Activated CD4-positive, alpha-beta T cell treated with anti-CD3 and anti-CD28 coated beads for 36 hours (primary cell): ENCODE measurements around the gene EXT2. TPM values are rescaled to one million over a fixed set of nuclear protein-coding genes. Genes with fewer than 3 reads are reported as not detected.

Experiments used
- ATAC-seq: fragments of 200-7000 bp; cut with Tn5 transposase; one replicate; pipeline ENCODE4 v1.10.0; 2021; ENCODE audit warnings: mild to moderate bottlenecking, moderate library complexity
- CTCF ChIA-PET: fragments of 350-600 bp; sonication (Branson Sonifier 250); formaldehyde crosslinking; loops from one replicate; lab custom pipeline; 2021; ENCODE audit warnings: antibody characterized with exemption; lab: Charles Lee
- POLR2A ChIA-PET: fragments of 350-600 bp; sonication (Branson Sonifier 250); formaldehyde crosslinking; loops from one replicate; lab custom pipeline; 2021; ENCODE audit warnings: antibody characterized with exemption, inconsistent platforms; lab: Charles Lee
- DNase-seq: peaks from one replicate; pipeline ENCODE4 v3.0.0-alpha.2; 2020
- H3K27ac Mint-ChIP-seq: one replicate; pipeline ENCODE4 v1.8.0; 2021; ENCODE audit warnings: mixed read lengths
- H3K27me3 Mint-ChIP-seq: one replicate; pipeline ENCODE4 v1.8.0; 2021; ENCODE audit warnings: mixed read lengths
- H3K36me3 Mint-ChIP-seq: one replicate; pipeline ENCODE4 v1.8.0; 2021; ENCODE audit warnings: low read depth, mixed read lengths
- H3K4me1 Mint-ChIP-seq: one replicate; pipeline ENCODE4 v1.8.0; 2021; ENCODE audit warnings: mixed read lengths
- H3K4me3 Mint-ChIP-seq: one replicate; pipeline ENCODE4 v1.8.0; 2021; ENCODE audit warnings: mild to moderate bottlenecking, moderate library complexity, mixed read lengths
- H3K9me3 Mint-ChIP-seq: one replicate; pipeline ENCODE4 v1.8.0; 2021; ENCODE audit warnings: low read depth, mixed read lengths
- intact Hi-C, 2 experiments: fragments of 100-400 bp; cut with DNase I in 1 of 2; cut with micrococcal nuclease in 1 of 2; formaldehyde crosslinking; loops; one replicate each; pipeline versions ENCODE4 v1.14.2 to v1.15.1; 2022 to 2024; cut with DNase I, micrococcal nuclease
- total RNA-seq, 2 experiments: library from RNA; stranded (reverse); gene quantifications; one replicate each; pipeline ENCODE4 v1.2.3, GENCODE V29; 2021

The EXT2 gene
- total RNA-seq, 2 experiments from 2014 or later: 18.4 to 20.6 TPM

DNA sequence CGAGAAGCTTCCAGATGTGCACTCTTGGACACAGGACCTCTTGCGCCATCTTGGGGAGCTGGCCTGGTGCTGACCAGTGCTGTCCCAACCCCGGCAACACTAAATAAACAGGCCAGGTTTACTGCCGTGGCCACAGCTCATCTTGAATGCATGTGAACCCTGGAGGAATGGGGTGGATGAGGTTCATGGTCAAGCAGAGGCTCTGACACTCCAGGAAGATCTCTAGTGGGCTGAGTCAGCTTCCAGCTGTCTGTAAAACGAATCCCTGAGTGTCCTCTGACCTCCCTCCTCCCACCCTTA lies 162.7 kb downstream of the EXT2 start:
- Mint-ChIP-seq H3K36me3 (peaks cover 1% of the 10 kb centered on the region), H3K27me3 (no peaks in the 10 kb centered on the region), H3K4me1 (peaks cover 4% of the 10 kb centered on the region), H3K4me3 (no peak overlapping the region), H3K27ac (no peak overlapping the region), H3K9me3 (peaks cover 1% of the 10 kb centered on the region)
- ChIA-PET CTCF (interaction anchor here (1.0 kb wide), 1 partner anchor 9 kb away, joined by 5 read pairs; no protein-coding TSS in a partner anchor), POLR2A (interaction anchor here (0.7 kb wide), 1 partner anchor 9 kb away, joined by 3 read pairs; no protein-coding TSS in a partner anchor)
- ATAC-seq (no peak), DNase-seq (no peak)
- intact Hi-C loops: no loop called here

DNA sequence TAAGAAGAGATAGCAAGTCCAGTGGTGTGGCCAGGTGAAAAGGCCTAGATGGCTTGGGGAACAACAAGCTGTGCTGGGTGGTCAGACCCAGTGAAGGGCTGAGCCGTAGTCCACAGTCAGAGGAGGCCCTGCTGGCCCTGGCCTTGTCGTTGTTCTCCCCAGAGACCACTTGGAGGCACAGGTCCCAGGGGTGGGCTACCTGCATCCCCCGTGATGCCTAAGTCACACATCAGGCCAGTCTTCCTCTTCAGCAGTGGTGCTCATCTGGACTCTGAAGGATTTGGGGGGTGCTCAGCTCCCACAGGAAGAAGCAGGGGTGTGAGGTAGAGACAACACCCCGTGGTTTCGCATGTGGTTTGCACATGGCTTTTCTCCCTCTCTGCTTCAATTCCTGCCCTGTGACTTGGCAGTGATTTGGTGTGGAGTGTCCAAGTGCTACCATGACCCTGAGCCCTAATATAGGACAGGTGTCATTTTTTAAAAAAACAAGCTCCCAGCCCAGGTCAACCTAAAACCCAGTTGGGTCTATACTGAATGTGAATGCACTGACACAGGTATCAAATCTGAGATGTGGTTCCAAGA lies 163.5 kb downstream of the EXT2 start:
- CTCF ChIA-PET: interaction anchor here (1.0 kb wide), 1 partner anchor 27 kb away, joined by 3 read pairs; no protein-coding TSS in a partner anchor
- POLR2A ChIA-PET: interaction anchor here (0.7 kb wide), 1 partner anchor 8 kb away, joined by 3 read pairs; no protein-coding TSS in a partner anchor
- intact Hi-C loops: no loop called here
- ATAC-seq (no peak), DNase-seq (no peak)
- Mint-ChIP-seq H3K4me3 (no peak overlapping the region), H3K4me1 (peaks cover 4% of the 10 kb centered on the region), H3K36me3 (no peaks in the 10 kb centered on the region), H3K27ac (no peak overlapping the region), H3K27me3 (no peaks in the 10 kb centered on the region), H3K9me3 (no peaks in the 10 kb centered on the region)

DNA sequence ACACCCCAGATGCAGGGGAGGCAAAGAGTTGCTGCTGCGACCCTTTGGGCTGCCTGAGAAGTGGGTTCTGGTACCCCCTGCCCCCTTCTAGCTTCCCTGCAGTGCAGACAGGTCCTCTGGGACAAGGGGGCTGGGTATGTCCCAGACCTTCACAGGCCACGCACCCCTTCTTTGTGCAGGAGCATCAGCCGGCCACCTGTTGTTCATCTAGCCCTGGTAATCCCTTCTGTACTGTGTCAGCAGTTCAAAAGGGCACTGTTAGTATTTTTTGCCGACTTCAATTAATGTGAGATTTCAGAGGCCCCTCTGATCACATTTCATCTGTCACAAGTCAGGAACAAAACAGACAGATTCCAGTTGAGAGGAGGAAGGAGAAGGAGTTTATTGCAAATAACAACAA lies 164.6 kb downstream of the EXT2 start:
- ChIA-PET POLR2A (no interaction called here), CTCF (no interaction called here)
- H3K4me1 Mint-ChIP-seq: peaks cover 4% of the 10 kb centered on the region
- no peak for DNase-seq
- intact Hi-C loops: no loop called here
- H3K27me3 Mint-ChIP-seq: no peaks in the 10 kb centered on the region
- H3K4me3 Mint-ChIP-seq: no peak overlapping the region
- H3K36me3 Mint-ChIP-seq: no peaks in the 10 kb centered on the region
- no peak overlapping the region for H3K27ac Mint-ChIP-seq
- H3K9me3 Mint-ChIP-seq: no peaks in the 10 kb centered on the region
- ATAC-seq: no peak

DNA sequence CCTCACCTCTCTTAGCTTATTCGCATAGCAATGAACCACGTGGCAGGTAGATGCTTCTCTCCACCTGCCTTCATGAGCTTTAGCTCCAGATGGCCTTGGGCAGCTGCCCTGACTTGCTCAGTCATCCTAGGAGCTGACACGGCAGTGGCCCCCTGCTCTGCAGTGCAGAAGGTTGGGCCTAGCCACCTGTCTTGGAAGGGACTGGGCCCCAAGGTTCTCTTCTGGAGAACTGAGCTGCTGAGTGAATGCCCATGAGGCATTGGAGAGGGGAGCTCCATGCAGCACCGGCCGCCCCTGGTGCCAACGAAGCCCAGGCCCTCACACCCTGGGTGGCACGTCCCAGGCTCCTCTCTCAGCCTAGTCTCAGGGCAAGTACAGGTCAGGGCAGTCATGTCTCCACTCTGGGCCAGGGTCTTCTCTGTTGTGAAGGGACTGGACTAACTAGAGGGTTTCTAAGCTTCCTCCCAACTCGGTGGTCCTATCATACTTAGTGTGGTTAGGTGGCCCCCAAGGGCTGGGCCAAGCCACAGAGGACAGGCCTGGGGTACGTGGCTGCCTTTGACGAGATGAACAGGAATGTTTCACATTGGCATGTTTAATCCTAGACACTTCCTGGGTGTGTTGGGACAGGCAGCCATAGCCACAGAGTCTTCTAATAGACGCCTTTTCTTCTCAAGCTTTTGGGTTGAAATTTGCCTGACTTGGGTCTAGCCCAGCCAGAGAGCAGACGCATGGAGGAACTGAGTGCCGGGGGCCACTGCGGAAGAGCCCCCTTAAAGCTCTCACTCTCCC lies 166.5 kb downstream of the EXT2 start:
- Mint-ChIP-seq H3K9me3 (no peaks in the 10 kb centered on the region), H3K36me3 (no peaks in the 10 kb centered on the region), H3K4me3 (no peak overlapping the region), H3K4me1 (peaks cover 4% of the 10 kb centered on the region), H3K27ac (no peak overlapping the region), H3K27me3 (no peaks in the 10 kb centered on the region)
- DNase-seq (no peak), ATAC-seq (no peak)
- ChIA-PET CTCF (interaction anchor here (0.6 to 1.0 kb wide), 3 partner anchors 24 to 52 kb away, joined by 3 read pairs; no protein-coding TSS in a partner anchor), POLR2A (interaction anchor here (0.6 kb wide), 1 partner anchor 56 kb away, joined by 3 read pairs; no protein-coding TSS in a partner anchor)
- intact Hi-C loops: no loop called here

DNA sequence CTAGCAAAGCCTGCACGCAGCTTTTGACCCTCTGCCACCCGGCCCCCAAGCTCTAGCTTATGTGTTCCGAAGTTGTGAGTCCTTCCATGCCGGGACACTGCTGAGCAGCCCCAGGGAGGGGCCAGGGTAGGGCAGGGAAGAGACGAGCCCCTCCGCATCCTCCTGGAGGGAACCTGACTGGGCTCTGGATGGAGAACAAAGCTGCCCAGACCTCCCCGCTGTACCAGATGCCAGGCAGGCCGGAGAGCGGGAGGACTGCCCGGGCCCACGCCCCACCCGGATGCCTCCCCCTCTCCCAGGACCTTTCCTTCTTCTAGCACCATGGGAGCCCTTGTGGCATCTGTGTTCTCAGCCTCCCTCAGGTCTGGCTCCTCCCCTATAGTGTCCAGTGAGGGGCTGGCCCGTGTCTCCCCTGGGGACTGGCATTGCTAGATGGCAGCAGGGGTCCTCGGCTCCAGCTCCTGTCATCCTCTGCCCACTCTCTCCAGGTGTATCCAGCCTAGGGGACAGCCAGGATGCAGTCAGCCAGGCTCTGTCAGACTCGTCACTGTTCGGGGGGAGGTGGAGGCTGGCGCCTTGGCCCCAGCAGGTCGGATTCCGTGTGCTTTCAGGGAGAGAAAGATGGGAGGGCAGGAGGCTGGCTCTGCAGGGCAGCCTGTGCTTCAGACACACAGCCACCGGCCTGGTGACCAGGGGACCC lies 168.4 kb downstream of the EXT2 start:
- Mint-ChIP-seq H3K27me3 (no peaks in the 10 kb centered on the region), H3K4me3 (no peak overlapping the region), H3K4me1 (no peaks in the 10 kb centered on the region), H3K27ac (no peak overlapping the region), H3K36me3 (no peaks in the 10 kb centered on the region), H3K9me3 (no peaks in the 10 kb centered on the region)
- intact Hi-C loops: no loop called here
- ATAC-seq (no peak), DNase-seq (no peak)
- ChIA-PET CTCF (no interaction called here), POLR2A (no interaction called here)

DNA sequence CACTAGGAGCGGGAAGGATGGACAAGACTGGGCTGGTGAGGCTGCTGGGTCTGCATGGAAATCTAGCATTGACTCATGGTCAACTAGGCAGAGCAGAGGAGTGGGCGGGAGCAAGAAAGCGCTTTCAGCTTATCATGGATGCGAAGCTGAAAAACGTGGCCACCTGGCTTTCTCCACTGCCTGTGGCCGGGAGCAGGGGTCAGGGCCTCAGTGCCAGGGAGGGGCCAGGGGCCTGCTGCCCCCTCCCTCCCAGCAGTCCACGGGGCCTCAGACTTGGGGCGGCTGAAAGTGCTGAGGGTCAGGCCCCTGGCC lies 168.9 kb downstream of the EXT2 start:
- Mint-ChIP-seq H3K27me3 (no peaks in the 10 kb centered on the region), H3K4me1 (no peaks in the 10 kb centered on the region), H3K27ac (no peak overlapping the region), H3K4me3 (no peak overlapping the region), H3K9me3 (no peaks in the 10 kb centered on the region), H3K36me3 (no peaks in the 10 kb centered on the region)
- ChIA-PET CTCF (no interaction called here), POLR2A (no interaction called here)
- ATAC-seq (no peak), DNase-seq (no peak)
- intact Hi-C loops: no loop called here

DNA sequence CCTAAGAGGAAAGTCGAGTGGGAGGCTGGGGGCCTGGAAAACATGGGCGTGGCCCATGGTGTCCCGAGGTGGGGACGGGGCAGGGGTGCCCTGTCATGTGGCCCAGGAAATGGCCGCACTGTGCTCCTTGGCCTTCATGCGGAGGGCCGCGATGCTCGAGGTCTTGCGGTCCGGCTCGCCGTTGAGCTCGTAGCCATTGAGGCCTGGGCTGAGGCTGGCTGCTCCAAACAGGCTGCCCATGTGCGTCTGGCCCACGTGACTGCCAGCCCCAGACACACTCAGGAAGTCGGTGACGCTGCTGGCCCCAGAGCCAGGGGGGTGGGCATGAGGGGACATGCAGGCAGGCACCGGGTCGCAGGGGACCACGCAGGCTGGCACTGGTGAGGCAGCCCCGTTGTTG lies 169.3 kb downstream of the EXT2 start:
- ATAC-seq (no peak), DNase-seq (no peak)
- POLR2A ChIA-PET: no interaction called here
- Mint-ChIP-seq H3K36me3 (no peaks in the 10 kb centered on the region), H3K27ac (no peak overlapping the region), H3K27me3 (no peaks in the 10 kb centered on the region), H3K9me3 (no peaks in the 10 kb centered on the region), H3K4me1 (no peaks in the 10 kb centered on the region), H3K4me3 (no peak overlapping the region)
- CTCF ChIA-PET: no interaction called here
- intact Hi-C loops: no loop called here

DNA sequence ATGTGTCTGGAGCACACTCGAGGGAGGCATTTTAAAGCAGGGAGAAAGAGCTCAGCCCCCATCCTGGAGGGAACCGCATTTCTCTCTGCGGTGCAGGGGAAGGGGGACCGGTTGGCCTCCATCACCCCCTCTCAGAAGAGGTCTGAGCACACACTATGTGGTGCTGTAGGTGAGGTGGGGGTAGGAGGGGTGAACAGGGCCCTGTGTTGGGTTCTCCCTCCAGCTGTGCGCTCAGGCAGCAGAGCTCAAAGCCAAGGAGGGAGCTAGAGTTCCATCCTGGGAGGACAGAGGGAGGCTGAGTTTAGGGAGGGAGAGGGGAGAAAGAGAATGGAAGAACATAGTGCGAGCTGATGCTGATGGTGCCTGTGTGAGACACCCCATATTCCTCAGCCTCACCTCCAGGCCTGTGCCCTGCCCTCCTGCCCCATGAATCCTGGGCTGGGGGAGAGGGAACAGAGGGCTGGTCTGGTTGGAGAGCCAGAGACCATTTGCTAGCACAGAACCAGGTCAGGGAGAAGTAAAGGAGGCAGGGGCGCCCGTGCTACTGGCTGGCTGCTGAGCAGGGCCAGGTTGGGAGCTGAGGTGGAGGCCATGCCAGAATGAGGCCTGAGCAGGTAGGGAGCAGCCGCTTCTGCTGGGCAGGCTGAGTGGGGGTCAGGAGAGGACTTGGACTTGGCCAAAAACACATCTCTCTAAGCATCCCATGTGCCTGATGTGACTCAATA lies 170.7 kb downstream of the EXT2 start:
- no peaks in the 10 kb centered on the region for H3K27me3 Mint-ChIP-seq
- H3K9me3 Mint-ChIP-seq: no peaks in the 10 kb centered on the region
- H3K36me3 Mint-ChIP-seq: no peaks in the 10 kb centered on the region
- POLR2A ChIA-PET: no interaction called here
- H3K4me3 Mint-ChIP-seq: no peak overlapping the region
- no peak for DNase-seq
- H3K27ac Mint-ChIP-seq: no peak overlapping the region
- intact Hi-C loops: no loop called here
- no peaks in the 10 kb centered on the region for H3K4me1 Mint-ChIP-seq
- CTCF ChIA-PET: interaction anchor here (1.1 kb wide), 1 partner anchor 8 kb away, joined by 5 read pairs; no protein-coding TSS in a partner anchor
- ATAC-seq: no peak

DNA sequence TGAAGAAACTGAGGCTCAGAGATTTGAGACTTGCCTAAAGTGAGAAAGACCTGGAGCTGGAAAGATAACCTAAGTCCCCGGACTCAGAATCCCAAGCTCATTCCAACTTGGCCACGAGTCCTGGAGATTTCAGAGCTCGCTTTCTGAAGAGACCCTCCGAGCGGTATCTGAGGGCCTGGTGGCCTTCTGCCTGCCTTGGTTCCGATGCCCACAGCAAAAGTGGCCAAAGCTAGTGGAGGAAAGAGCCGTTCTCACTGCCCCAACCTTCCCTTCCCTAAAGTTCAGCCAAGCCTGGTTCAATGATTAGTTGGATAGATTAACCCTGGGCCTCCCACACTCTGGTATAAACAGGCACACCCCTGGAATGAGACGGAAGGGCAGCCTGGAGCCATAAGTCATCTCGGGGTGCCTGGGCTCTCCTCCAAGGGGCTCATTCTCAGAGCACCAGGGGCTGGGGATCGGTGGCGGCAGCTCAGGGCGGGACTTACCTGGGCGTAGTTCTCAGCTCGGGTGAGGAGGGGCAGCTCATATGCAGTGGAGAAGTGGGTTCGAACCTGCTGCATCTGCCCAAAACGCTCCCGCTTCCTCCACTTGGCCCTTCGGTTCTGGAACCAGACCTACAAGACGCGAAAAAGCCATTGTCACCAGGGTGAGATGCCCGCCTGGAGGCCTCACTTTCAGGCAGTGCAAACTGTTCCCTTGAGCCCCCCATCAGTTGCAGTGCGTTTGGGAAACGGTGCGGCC lies 171.7 kb downstream of the EXT2 start:
- CTCF ChIA-PET: interaction anchor here (0.6 to 1.3 kb wide), 4 partner anchors 9 to 170 kb away, joined by 3 to 5 read pairs (median 4); no protein-coding TSS in a partner anchor
- POLR2A ChIA-PET: interaction anchor here (0.6 kb wide), 1 partner anchor 9 kb away, joined by 3 read pairs; no protein-coding TSS in a partner anchor

DNA sequence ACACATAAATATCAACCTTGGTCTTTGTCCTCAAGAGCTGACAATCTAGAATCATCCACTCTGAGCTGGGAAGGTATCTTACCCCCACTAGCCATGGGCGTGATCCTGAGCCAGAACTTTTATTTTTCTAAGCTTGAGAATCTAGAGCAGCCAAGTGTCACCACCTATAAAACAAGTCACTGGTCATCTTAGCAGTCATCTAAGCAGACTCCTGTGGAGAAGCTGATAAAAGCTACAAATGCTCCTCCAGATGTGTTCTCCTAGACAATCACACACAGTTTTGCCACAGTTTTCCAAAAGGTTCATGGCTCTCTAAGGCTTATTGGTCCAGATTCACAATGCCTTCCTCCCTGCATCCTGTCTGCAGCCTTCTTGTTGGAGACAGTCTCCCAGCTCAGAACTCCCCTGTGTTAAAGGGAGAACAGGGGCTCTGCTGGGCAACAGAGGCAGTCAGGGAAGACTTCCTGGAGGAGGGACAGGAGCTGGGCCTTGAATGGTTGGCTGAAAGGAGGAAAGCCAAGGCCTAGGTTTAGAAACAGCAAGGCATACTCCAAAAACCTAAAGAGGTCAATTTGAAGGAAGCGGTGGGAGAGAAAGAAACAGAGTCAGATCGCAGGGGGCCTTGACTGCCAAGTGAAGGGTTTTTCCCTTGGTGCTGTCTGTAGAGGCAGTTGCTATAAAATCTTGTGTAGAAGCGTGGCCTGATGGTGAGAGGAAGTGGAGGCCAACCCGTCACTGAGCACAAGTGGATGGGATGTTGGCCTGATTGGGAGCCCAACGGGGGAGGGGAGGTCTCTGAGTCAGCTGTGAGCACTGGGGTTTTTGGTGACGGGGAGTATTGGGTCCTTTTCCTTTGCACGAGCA lies 172.5 kb downstream of the EXT2 start:
- ChIA-PET POLR2A (no interaction called here), CTCF (interaction anchor here (0.6 to 1.3 kb wide), 3 partner anchors 19 to 349 kb away, joined by 3 to 5 read pairs (median 3); no protein-coding TSS in a partner anchor)
- H3K27ac Mint-ChIP-seq: no peak overlapping the region
- no peak overlapping the region for H3K4me3 Mint-ChIP-seq
- H3K36me3 Mint-ChIP-seq: no peaks in the 10 kb centered on the region
- DNase-seq: no peak
- H3K27me3 Mint-ChIP-seq: peaks cover 4% of the 10 kb centered on the region
- no peaks in the 10 kb centered on the region for H3K9me3 Mint-ChIP-seq
- ATAC-seq: no peak
- H3K4me1 Mint-ChIP-seq: no peaks in the 10 kb centered on the region
- intact Hi-C loops: no loop called here

More for the DNA sequence above, 171.7 kb downstream of the EXT2 start:
- no peak for DNase-seq
- no peak overlapping the region for H3K4me3 Mint-ChIP-seq
- H3K9me3 Mint-ChIP-seq: no peaks in the 10 kb centered on the region
- no peaks in the 10 kb centered on the region for H3K4me1 Mint-ChIP-seq
- no peak overlapping the region for H3K27ac Mint-ChIP-seq
- intact Hi-C loops: no loop called here
- H3K27me3 Mint-ChIP-seq: peaks cover 4% of the 10 kb centered on the region
- no peaks in the 10 kb centered on the region for H3K36me3 Mint-ChIP-seq
- ATAC-seq: no peak
